GM19395 (cell line): ENCODE measurements around the gene SMYD3.

Experiments
- ATAC-seq: cut with Tn5 transposase; IDR thresholded peaks from one replicate; pipeline ENCODE4 v1.9.1; 2021; ENCODE audit warnings: mild to moderate bottlenecking, moderate library complexity; ENCODE audit not compliant: unreplicated experiment

SMYD3 gene

GRCh38 chr1:245937316-245938045 is 569.6 kb downstream of the SMYD3 start:
- ATAC-seq = no peak

DNA sequence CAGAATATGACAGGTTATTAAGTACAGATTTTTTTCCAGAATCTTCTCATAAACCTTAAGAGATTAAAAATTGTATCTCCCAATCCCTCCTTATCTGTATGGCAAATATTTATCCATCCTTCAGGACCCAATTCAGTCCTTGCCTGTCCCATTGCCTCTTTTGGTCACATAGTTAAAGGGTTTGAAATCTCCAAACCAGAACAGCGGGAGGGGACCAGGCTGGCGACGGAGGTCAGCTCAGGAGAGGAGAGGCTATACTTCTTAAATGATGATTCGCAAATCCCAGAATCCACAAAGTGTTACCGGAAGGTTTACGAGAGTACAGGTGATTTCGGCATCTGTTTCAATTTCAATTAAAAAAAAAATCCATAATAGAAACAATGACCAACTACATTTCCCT is 572.7 kb downstream of the SMYD3 start:
- no peak for ATAC-seq

DNA sequence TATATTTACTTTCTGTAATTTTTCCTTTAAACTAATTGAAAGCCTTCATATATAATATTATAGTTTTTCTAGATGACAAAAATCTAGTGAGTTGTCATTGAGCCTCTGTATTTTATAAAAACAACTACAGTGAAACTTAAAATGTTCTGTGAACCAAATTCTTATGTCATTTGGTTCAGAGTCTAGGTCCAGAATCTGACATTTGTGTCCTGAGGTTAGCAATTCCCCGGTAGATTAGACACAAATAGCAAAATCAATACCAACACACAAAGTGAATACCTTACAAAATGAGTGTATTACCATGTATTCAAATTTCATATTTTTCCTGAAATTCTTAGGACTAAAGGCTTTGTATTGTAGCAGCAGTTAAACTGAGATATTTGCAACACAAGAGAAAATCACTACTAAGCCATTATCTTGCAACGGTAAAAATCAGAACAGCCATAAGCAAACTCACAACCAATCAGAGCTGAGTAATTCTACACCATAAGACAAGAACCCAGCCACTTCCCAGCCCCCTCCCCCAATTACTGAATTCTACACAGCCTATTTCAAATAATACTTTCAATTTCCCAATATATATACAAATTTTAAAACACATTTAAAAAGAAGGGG is 573.5 kb downstream of the SMYD3 start:
- ATAC-seq = no peak

DNA sequence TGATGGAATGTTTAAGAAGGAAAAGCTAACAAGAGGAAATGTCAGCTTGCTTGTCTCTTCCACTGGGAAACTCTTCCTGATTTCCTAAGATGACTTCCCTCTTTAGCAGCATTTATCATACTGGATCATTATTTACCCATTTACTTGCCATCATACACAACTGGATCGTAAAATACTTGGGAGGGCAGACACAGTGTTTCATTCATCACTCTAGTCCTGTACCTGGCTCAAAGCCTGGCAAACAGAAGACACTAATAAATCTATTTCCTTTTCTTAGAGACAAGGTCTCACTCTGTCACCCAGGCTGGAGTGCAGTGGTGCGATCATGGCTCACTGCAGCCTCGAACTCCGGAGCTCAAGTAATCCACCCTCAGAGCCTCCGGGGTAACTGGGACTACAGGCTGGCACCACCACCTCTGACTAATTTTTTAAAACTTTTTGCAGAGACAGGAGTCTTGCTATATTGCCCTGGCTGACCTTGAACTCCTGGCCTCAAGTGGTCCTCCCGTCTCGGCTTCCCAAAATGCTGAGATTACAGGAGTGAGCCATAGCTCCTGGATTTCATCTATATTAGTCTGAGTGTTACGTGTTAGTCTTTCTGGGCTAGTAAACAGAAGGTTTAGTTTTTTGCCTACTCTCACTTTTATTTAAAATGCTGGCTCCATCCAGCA is 574.6 kb downstream of the SMYD3 start:
- ATAC-seq = no peak

DNA sequence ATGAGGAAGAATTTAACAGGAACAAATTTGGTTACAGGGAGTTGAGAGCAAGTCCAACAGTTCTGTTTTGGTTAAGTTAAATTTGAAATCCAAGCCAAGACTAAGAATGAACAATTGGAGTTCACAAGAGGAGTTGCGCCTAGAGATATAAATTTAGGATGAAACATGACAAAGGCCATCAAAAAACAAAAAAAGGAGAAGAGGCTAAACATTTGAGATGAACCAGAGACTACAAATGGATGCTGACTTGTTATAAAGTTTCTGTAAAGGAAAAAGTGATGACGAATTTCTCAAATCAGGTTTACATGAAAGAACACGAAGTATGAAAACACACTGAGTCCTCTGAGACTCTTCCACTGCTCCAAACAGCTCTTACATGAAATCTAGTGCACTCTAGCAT is 575.6 kb downstream of the SMYD3 start:
- ATAC-seq = no peak

GRCh38 chr1:245929224-245929623 is 577.9 kb downstream of the SMYD3 start:
- ATAC-seq = no peak

- ATAC-seq = no peak
Measured at GRCh38 chr1:245926888-245927287, 580.2 kb downstream of the SMYD3 start.

- no peak for ATAC-seq
Measured at GRCh38 chr1:245923215-245923614, 583.9 kb downstream of the SMYD3 start.

- no peak for ATAC-seq
Measured at GRCh38 chr1:245921417-245921816, 585.7 kb downstream of the SMYD3 start.

DNA sequence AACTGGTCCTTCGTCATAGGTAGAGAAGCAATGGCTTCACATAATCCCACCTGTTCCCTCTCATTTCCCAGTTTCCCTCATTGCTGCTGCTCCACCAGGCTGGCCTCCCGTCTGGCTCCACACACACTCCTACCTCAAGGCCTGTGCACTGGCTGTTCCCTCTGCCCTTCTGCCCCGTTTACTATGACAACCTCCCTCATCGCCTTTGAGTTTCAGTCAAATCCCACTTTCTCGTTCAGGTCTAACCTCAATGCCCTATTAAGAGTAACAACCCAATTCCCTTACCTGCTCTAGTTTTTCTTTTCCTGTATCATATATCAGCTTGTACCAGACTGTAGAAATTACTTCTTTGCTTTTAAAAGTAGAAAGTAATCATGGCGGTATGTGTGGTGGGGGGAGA is 589.7 kb downstream of the SMYD3 start:
- ATAC-seq = no peak

DNA sequence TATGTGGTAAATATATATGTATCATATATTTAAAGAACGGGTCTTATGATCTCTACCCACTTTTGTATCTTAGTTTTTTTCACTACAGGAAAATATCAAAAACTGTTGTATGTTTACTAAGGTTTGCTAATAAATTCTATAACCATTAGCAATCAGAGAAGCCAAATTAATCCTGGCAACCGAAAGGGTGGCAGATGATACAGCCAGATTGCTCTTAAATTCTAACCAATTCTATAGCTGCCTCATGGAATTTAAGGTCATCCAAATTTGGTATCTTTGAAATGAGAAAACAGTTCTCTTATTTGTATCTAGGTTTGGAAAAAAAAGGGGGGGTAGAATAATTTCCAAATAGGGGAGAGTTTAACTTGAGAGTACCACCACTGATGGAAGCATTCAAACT is 591.2 kb downstream of the SMYD3 start:
- no peak for ATAC-seq

- ATAC-seq = no peak
Measured at GRCh38 chr1:245915406-245915805, 591.7 kb downstream of the SMYD3 start.

DNA sequence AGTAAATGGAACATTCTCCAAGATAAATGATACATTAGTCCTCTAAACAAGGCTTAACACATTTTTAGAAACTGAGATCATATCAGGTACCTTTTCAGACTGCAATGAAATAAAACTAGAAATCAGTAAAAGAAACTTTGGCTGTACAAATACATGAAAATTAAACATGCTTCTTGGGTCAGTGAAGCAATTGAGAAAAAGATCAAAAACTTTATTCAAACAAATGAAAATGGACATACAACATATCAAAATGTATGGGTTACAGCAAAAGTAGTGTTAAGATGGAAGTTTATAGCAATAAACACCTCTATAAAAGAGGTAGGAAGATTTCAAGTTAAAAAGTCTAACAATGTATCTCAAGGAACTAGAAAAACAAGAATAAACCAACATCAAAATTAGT is 598.5 kb downstream of the SMYD3 start:
- ATAC-seq = no peak

DNA sequence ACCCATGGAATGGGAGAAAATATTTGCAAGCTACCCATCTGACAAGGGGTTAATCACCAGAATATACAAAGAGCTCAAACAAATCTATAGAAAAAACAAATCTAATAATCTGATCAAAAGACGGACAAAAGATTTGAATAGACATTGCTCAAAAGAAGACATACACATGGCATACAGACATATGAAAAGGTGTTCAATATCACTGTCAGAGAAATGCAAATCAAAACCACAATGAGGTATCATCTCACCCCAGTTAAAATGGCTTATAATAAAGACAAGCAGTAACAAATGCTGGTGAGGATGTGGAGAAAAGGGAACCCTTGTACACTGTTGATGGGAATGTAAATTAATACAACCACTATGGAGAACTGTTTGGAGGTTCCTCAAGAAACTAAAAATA is 600.9 kb downstream of the SMYD3 start:
- no peak for ATAC-seq

- ATAC-seq = no peak
Measured at GRCh38 chr1:245903851-245904250, 603.2 kb downstream of the SMYD3 start.

DNA sequence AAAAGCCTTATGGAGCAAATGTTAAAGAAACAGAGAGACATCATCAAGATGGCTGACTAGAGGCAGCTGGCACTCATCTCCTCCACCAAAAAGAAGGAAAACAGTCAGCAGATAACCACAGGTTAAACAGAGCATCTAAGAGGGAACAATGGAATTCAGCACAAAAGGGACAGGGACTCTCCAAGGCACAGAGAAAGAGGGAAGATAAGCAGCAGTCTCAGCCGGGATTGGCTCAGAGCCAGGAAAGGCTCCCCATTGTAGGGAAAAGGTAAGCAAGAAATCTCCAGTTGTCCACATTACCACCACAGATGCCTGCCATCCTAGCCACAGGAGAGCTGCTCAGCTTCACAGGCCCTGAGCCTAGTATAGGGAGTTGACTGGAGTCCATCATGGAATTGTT is 605.5 kb downstream of the SMYD3 start:
- no peak for ATAC-seq

GRCh38 chr1:245901037-245901436 is 606.0 kb downstream of the SMYD3 start:
- ATAC-seq = no peak

DNA sequence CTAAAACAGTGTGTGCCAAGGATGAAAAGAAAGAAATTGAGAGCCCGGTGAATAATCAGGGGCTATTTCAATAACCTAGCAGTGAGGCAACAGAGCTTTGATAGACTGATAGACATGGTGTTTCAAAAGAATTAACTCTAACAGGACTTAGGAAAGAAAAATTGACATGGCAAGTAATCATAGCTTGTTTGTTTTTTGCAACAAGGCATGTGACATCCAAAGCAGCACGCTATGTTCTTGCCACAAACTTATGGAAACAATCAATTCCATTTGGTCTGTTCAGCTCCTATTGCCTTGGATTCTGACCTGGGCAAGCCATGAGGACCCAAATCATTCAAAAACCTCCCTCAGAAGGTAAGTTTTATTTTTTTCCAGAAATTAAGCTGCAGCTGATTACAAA is 608.5 kb downstream of the SMYD3 start:
- ATAC-seq = no peak

DNA sequence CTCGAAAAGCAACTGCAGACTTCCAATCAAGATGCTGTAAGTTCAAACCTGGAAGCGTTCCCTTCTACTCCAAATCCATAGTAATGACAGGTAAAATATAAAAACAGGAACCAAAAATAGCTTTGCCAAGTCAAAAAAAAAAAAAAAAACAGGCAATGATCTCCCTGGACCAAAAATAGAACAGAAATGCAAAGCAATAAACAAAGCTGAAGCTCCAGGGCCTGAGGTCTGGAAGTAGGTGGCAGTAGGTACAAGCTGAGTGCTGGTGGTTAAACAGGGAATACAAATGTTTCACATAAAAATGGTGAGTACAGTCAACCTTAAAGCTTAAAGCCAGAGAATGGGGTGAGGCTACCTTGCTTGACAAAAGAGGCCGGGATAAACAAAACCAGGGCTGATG is 610.8 kb downstream of the SMYD3 start:
- no peak for ATAC-seq

- ATAC-seq = no peak
Measured at GRCh38 chr1:245895455-245895959, 611.6 kb downstream of the SMYD3 start.

- no peak for ATAC-seq
Measured at GRCh38 chr1:245894843-245895242, 612.2 kb downstream of the SMYD3 start.

GRCh38 chr1:245893025-245893424 is 614.1 kb downstream of the SMYD3 start:
- ATAC-seq = no peak
